GM12878 (cell line): Measurements from ENCODE around the gene ZSCAN10. TPM values are rescaled to one million over a fixed set of nuclear protein-coding genes. Genes with fewer than 3 reads are reported as not detected.

Experiments used
- ATAC-seq: fragments of 200-7000 bp; cut with Tn5 transposase; 3 replicates; pipeline ENCODE4 v1.9.1; 2020; ENCODE audit warnings: mild to moderate bottlenecking, moderate library complexity
- BruUV-seq: library from RNA; stranded (reverse); fragments of 400-500 nt; replicated peaks from 2 replicates; lab custom pipeline; 2021; lab: Mats Ljungman, UMichigan
- CTCF ChIA-PET: fragments of 300-600 bp; sonication (Branson Sonifier 250); formaldehyde crosslinking; extraction: SDS; loops from one replicate; lab custom pipeline; 2021; ENCODE audit warnings: inconsistent platforms; lab: Yijun Ruan, JAX
- POLR2A ChIA-PET: fragments of 350-600 bp; formaldehyde crosslinking; extraction: SDS; loops from one replicate; lab custom pipeline; 2021; ENCODE audit warnings: inconsistent platforms; lab: Charles Lee
- RAD21 ChIA-PET: fragments of 300-600 bp; sonication (Branson Sonifier 250); formaldehyde crosslinking; loops from one replicate; lab custom pipeline; 2023; ENCODE audit warnings: antibody characterized with exemption; ENCODE audit not compliant: unreplicated experiment; lab: Charles Lee
- SMC1A ChIA-PET: fragments of 300-600 bp; sonication (Branson Sonifier 250); formaldehyde crosslinking; loops from one replicate; lab custom pipeline; 2023; ENCODE audit not compliant: unreplicated experiment, uncharacterized antibody; lab: Charles Lee
- DNase-seq: peaks from one replicate; pipeline ENCODE4 v3.0.0-alpha.2; 2011; ENCODE audit warnings: low read depth, low spot score
- FAIRE-seq: peaks from 3 replicates; lab custom pipeline; 2011; peaks lifted over from hg19 to GRCh38; lab: Jason Lieb, UNC
- H2AFZ ChIP-seq: 2 replicates; pipeline ENCODE4 v1.6.0; 2011; ENCODE audit warnings: low read depth, low read length, control low read depth; ENCODE audit not compliant: control insufficient read depth
- H3K27ac ChIP-seq: 2 replicates; pipeline ENCODE4 v1.5.1; 2011; ENCODE audit warnings: control low read depth; ENCODE audit not compliant: control insufficient read depth, insufficient read depth
- H3K27me3 ChIP-seq, 2 experiments: replicated peaks in 1 of 2; 2 replicates each; pipeline versions ENCODE4 v1.6.0 to v1.6.1; 2011; ENCODE audit warnings: low read length in 1 of 2; ENCODE audit not compliant: control insufficient read depth in 2 of 2, insufficient read depth in 2 of 2
- H3K36me3 ChIP-seq, 2 experiments: 2 replicates each; pipeline ENCODE4 v1.5.1; 2011; ENCODE audit warnings: low read length in 1 of 2; ENCODE audit not compliant: control insufficient read depth in 2 of 2, insufficient read depth in 2 of 2
- H3K4me1 ChIP-seq: 2 replicates; pipeline ENCODE4 v1.6.1; 2011; ENCODE audit warnings: mild to moderate bottlenecking, low read length, moderate library complexity, mixed read lengths; ENCODE audit not compliant: control insufficient read depth, insufficient read depth
- H3K4me2 ChIP-seq: 2 replicates; pipeline ENCODE4 v1.6.0; 2011; ENCODE audit warnings: control low read depth; ENCODE audit not compliant: control insufficient read depth, insufficient read depth
- H3K4me3 ChIP-seq: fragments of 200-600 bp; sonication (generic); 2 replicates; pipeline ENCODE4 v1.5.1; 2016
- H3K79me2 ChIP-seq: 2 replicates; pipeline ENCODE4 v1.6.0; 2011; ENCODE audit warnings: low read length; ENCODE audit not compliant: control insufficient read depth, insufficient read depth
- H3K9ac ChIP-seq: 2 replicates; pipeline ENCODE4 v1.8.0; 2011; ENCODE audit warnings: low read length, control low read depth, mixed read lengths; ENCODE audit not compliant: control insufficient read depth, insufficient read depth
- H3K9me3 ChIP-seq: replicated peaks from 3 replicates; pipeline ENCODE4 v1.5.1; 2011; ENCODE audit warnings: mild to moderate bottlenecking, low read length; ENCODE audit not compliant: control insufficient read depth, insufficient read depth
- H4K20me1 ChIP-seq: 2 replicates; pipeline ENCODE4 v1.6.0; 2011; ENCODE audit not compliant: control insufficient read depth, insufficient read depth
- EGR1 ChIP-seq, 2 experiments: IDR thresholded peaks; 1 replicate in 1 of 2; 2 replicates in 1 of 2; pipeline ENCODE4 v1.6.1; 2011 to 2012; ENCODE audit warnings: low read depth in 2 of 2, low read length in 2 of 2, borderline replicate concordance in 1 of 2, mild to moderate bottlenecking in 1 of 2, moderate library complexity in 1 of 2
- KAT2A ChIP-seq: conservative IDR thresholded peaks from 2 replicates; pipeline ENCODE4 v1.6.1; 2011; ENCODE audit warnings: low read depth, low read length; ENCODE audit not compliant: control insufficient read depth
- LARP7 ChIP-seq: fragments of 450-650 bp; IDR thresholded peaks from 2 replicates; pipeline ENCODE4 v1.6.1; 2017; ENCODE audit warnings: mild to moderate bottlenecking
- NBN ChIP-seq: fragments of 450-650 bp; IDR thresholded peaks from 2 replicates; pipeline ENCODE4 v1.6.1; 2016
- NFYA ChIP-seq: IDR thresholded peaks from 2 replicates; pipeline ENCODE4 v1.6.1; 2011; ENCODE audit warnings: low read depth, mild to moderate bottlenecking, low read length, improper control_type of control experiment, borderline replicate concordance
- NR2C2 ChIP-seq: IDR thresholded peaks from 2 replicates; pipeline ENCODE4 v1.6.1; 2011; ENCODE audit warnings: borderline replicate concordance, low read depth; ENCODE audit not compliant: control insufficient read depth, insufficient read length
- SMARCA5 ChIP-seq: fragments of 450-650 bp; IDR thresholded peaks from 2 replicates; pipeline ENCODE4 v1.6.1; 2017; ENCODE audit warnings: mild to moderate bottlenecking
- STAT1 ChIP-seq: fragments of 450-650 bp; conservative IDR thresholded peaks from 2 replicates; pipeline ENCODE4 v1.6.1; 2014; ENCODE audit warnings: antibody characterized with exemption, mild to moderate bottlenecking
- SUPT20H ChIP-seq: IDR thresholded peaks from 2 replicates; pipeline ENCODE4 v1.6.1; 2011; ENCODE audit warnings: low read depth, mild to moderate bottlenecking, low read length, moderate library complexity, borderline replicate concordance; ENCODE audit not compliant: control insufficient read depth
- WGBS: methylation state at CpG from one replicate; pipeline ENCODE4 v1.1.6; 2016; ENCODE audit warnings: low lambda C conversion rate; ENCODE audit not compliant: insufficient replicate concordance, insufficient coverage; ENCODE audit errors: missing lambda C conversion rate; 5-methylcytosine and 5-hydroxymethylcytosine counted together
- in situ Hi-C: fragments of 300-500 bp; cut with MboI; formaldehyde crosslinking; loops from 9 replicates; pipeline ENCODE4 v1.14.3; 2018; ENCODE audit warnings: mixed read lengths
- intact Hi-C: fragments of 100-400 bp; cut with micrococcal nuclease; formaldehyde crosslinking; loops from one replicate; pipeline ENCODE4 v1.14.2; 2022; ENCODE audit not compliant: unreplicated experiment
- polyA plus RNA-seq, 11 experiments: library from polyadenylated mRNA; depleted of rRNA in 4 of 11; unstranded in 6 of 11; stranded (reverse) in 5 of 11; fragments of >200 nt; fragmentation: Nextera tagmentation in 4 of 11; fragmentation: Illumina TruSeq in 1 of 11; extraction: Ambion mirVana in 4 of 11; extraction: Trizol in 1 of 11; gene quantifications; 1 replicate in 1 of 11; 2 replicates in 10 of 11; pipeline versions ENCODE4 v1.2.1 to v1.2.3, GENCODE V29; 2011 to 2016; ENCODE audit warnings: inconsistent platforms in 2 of 11, missing spikeins in 2 of 11, low read depth in 1 of 11
- total RNA-seq, 4 experiments: library from RNA; depleted of rRNA in 3 of 4; stranded (reverse); fragments of >200 nt in 3 of 4; fragmentation: Illumina TruSeq in 1 of 4; extraction: Trizol in 1 of 4; gene quantifications; 2 replicates each; pipeline versions ENCODE4 v1.2.1 to v1.2.3, GENCODE V29; 2013 to 2021
- TF ChIP-seq, protein P1 (sequence below): IDR thresholded peaks from 2 replicates; pipeline ENCODE4 v1.6.1; 2012; ENCODE audit warnings: low read depth, low read length, improper control_type of control experiment
- TF ChIP-seq, protein P2 (sequence below): fragments of 450-650 bp; IDR thresholded peaks from 2 replicates; pipeline ENCODE4 v1.6.1; 2017; ENCODE audit warnings: mild to moderate bottlenecking, moderate library complexity
- TF ChIP-seq, protein P3 (sequence below): fragments of 450-650 bp; IDR thresholded peaks from 2 replicates; pipeline ENCODE4 v1.6.1; 2017; ENCODE audit warnings: antibody characterized with exemption, mild to moderate bottlenecking, moderate library complexity

Gene ZSCAN10
- total and polyA plus RNA-seq, 10 of the 15 experiments (the other 5 are each of a cell fraction or from before 2014, with no cell fraction given) = 0.06 to 0.33 TPM; not detected in 8

DNA sequence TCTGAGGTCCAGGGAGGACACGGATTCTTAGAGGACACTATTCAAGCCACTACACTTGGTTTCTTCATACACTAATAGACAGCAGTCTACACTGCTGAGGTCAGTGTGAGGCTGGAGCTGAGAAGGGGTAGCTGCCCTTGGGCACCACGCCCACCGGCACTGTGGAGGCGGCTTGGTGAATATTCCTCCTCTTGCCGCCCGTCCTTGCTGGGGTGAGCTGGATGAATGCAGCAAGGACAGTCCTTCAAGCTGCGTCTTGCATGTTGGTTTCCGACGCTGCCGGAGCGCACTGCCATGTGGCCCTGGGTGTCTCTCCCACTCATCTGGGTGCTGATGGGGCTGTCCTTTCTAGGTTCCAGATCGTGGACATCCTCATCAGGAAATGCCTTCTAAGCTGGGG lies 15.9 kb upstream of the ZSCAN10 start:
- Histone ChIP-seq H3K27ac (no peak overlapping the region), H3K9me3 (no peaks in the 10 kb centered on the region), H3K4me3 (no peak overlapping the region), H3K4me1 (no peaks in the 10 kb centered on the region; the same call in 1 of the 2 replicates), H3K36me3 (no peaks in the 10 kb centered on the region), H2AFZ (no peak overlapping the region), H3K4me2 (no peak overlapping the region), H3K27me3 (no peaks in the 10 kb centered on the region; a peak in 1 of 4 replicates), H4K20me1 (no peaks in the 10 kb centered on the region), H3K79me2 (no peaks in the 10 kb centered on the region), H3K9ac (no peak overlapping the region)
- ATAC-seq (no peak), DNase-seq (no peak), FAIRE-seq (no peak)
- in situ Hi-C loops = no loop called here
- intact Hi-C loops = no loop called here
- CTCF ChIA-PET = interaction anchor here (1.3 to 5.6 kb wide), 2 partner anchors 13 to 14 kb away, joined by 4 to 41 read pairs; no protein-coding TSS in a partner anchor
- WGBS = 66% methylated on average over 12 of the region's 12 CpGs
- SMC1A ChIA-PET = interaction anchor here (1.4 to 2.7 kb wide), 2 partner anchors 13 to 14 kb away, joined by 4 to 11 read pairs; no protein-coding TSS in a partner anchor
- POLR2A ChIA-PET = interaction anchor here (1.6 kb wide), 1 partner anchor 9 kb away, joined by 3 read pairs; no protein-coding TSS in a partner anchor
- RAD21 ChIA-PET = interaction anchor here (1.0 kb wide), 1 partner anchor 15 kb away, joined by 3 read pairs; no protein-coding TSS in a partner anchor
- no TSS peak for BruUV-seq
- TF ChIP-seq SMARCA5 (no peak), STAT1 (no peak), NR2C2 (no peak), KAT2A (no peak), LARP7 (no peak), EGR1 (IDR thresholded peaks at IDR 0.05; ENCODE audit: borderline replicate concordance in 1 of 2, low read depth in 2 of 2, low read length in 2 of 2) (no peak), SUPT20H (no peak), NBN (no peak), NFYA (no peak)
- TF ChIP-seq, protein P1, sequence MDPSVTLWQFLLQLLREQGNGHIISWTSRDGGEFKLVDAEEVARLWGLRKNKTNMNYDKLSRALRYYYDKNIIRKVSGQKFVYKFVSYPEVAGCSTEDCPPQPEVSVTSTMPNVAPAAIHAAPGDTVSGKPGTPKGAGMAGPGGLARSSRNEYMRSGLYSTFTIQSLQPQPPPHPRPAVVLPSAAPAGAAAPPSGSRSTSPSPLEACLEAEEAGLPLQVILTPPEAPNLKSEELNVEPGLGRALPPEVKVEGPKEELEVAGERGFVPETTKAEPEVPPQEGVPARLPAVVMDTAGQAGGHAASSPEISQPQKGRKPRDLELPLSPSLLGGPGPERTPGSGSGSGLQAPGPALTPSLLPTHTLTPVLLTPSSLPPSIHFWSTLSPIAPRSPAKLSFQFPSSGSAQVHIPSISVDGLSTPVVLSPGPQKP = no peak
- TF ChIP-seq, protein P2, sequence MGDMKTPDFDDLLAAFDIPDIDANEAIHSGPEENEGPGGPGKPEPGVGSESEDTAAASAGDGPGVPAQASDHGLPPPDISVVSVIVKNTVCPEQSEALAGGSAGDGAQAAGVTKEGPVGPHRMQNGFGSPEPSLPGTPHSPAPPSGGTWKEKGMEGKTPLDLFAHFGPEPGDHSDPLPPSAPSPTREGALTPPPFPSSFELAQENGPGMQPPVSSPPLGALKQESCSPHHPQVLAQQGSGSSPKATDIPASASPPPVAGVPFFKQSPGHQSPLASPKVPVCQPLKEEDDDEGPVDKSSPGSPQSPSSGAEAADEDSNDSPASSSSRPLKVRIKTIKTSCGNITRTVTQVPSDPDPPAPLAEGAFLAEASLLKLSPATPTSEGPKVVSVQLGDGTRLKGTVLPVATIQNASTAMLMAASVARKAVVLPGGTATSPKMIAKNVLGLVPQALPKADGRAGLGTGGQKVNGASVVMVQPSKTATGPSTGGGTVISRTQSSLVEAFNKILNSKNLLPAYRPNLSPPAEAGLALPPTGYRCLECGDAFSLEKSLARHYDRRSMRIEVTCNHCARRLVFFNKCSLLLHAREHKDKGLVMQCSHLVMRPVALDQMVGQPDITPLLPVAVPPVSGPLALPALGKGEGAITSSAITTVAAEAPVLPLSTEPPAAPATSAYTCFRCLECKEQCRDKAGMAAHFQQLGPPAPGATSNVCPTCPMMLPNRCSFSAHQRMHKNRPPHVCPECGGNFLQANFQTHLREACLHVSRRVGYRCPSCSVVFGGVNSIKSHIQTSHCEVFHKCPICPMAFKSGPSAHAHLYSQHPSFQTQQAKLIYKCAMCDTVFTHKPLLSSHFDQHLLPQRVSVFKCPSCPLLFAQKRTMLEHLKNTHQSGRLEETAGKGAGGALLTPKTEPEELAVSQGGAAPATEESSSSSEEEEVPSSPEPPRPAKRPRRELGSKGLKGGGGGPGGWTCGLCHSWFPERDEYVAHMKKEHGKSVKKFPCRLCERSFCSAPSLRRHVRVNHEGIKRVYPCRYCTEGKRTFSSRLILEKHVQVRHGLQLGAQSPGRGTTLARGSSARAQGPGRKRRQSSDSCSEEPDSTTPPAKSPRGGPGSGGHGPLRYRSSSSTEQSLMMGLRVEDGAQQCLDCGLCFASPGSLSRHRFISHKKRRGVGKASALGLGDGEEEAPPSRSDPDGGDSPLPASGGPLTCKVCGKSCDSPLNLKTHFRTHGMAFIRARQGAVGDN = no peak
- TF ChIP-seq, protein P3, sequence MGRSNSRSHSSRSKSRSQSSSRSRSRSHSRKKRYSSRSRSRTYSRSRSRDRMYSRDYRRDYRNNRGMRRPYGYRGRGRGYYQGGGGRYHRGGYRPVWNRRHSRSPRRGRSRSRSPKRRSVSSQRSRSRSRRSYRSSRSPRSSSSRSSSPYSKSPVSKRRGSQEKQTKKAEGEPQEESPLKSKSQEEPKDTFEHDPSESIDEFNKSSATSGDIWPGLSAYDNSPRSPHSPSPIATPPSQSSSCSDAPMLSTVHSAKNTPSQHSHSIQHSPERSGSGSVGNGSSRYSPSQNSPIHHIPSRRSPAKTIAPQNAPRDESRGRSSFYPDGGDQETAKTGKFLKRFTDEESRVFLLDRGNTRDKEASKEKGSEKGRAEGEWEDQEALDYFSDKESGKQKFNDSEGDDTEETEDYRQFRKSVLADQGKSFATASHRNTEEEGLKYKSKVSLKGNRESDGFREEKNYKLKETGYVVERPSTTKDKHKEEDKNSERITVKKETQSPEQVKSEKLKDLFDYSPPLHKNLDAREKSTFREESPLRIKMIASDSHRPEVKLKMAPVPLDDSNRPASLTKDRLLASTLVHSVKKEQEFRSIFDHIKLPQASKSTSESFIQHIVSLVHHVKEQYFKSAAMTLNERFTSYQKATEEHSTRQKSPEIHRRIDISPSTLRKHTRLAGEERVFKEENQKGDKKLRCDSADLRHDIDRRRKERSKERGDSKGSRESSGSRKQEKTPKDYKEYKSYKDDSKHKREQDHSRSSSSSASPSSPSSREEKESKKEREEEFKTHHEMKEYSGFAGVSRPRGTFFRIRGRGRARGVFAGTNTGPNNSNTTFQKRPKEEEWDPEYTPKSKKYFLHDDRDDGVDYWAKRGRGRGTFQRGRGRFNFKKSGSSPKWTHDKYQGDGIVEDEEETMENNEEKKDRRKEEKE = no peak
